NCI-H128 (cell line): ENCODE data around the gene PAM.

Experiments
- DNase-seq: peaks from one replicate; lab custom pipeline; 2025; ENCODE audit not compliant: unreplicated experiment; lab: John Stamatoyannopoulos, UW

Gene PAM

GRCh38 chr5:102777099-102777498, 22.0 kb downstream of the PAM start:
- no peak for DNase-seq

- no peak for DNase-seq
Measured at GRCh38 chr5:102778478-102778877, 23.4 kb downstream of the PAM start.

- no peak for DNase-seq
Measured at GRCh38 chr5:102781359-102781758, 26.3 kb downstream of the PAM start.

GRCh38 chr5:102781786-102782185, 26.7 kb downstream of the PAM start:
- no peak for DNase-seq

GRCh38 chr5:102782217-102782872, 27.2 kb downstream of the PAM start:
- DNase-seq: no peak

- DNase-seq: no peak
Measured at GRCh38 chr5:102787134-102787533, 32.0 kb downstream of the PAM start.

- DNase-seq: no peak
Measured at GRCh38 chr5:102788788-102789187, 33.7 kb downstream of the PAM start.

- no peak for DNase-seq
Measured at GRCh38 chr5:102789469-102789868, 34.4 kb downstream of the PAM start.

- DNase-seq: no peak
Measured at GRCh38 chr5:102790748-102791147, 35.6 kb downstream of the PAM start.

- no peak for DNase-seq
Measured at GRCh38 chr5:102792705-102793104, 37.6 kb downstream of the PAM start.

- DNase-seq: no peak
Measured at GRCh38 chr5:102794047-102794446, 38.9 kb downstream of the PAM start.

GRCh38 chr5:102794677-102795331, 39.7 kb downstream of the PAM start:
- DNase-seq: peak; percentile 8

GRCh38 chr5:102795526-102795925, 40.4 kb downstream of the PAM start:
- DNase-seq: no peak

GRCh38 chr5:102796009-102796408, 40.9 kb downstream of the PAM start:
- DNase-seq: no peak

GRCh38 chr5:102796498-102796897, 41.4 kb downstream of the PAM start:
- DNase-seq: no peak

- DNase-seq: no peak
Measured at GRCh38 chr5:102797322-102797884, 42.3 kb downstream of the PAM start.

GRCh38 chr5:102798104-102798785, 43.1 kb downstream of the PAM start:
- DNase-seq: no peak

GRCh38 chr5:102799017-102799416, 43.9 kb downstream of the PAM start:
- DNase-seq: no peak

GRCh38 chr5:102800427-102800826, 45.3 kb downstream of the PAM start:
- DNase-seq: no peak

GRCh38 chr5:102801371-102801770, 46.3 kb downstream of the PAM start:
- DNase-seq: no peak

- no peak for DNase-seq
Measured at GRCh38 chr5:102802708-102803458, 47.8 kb downstream of the PAM start.
